GM21825 (cell line): ENCODE measurements around the gene ASPHD1.
"Not testable (repeated sequence)": the region's sequence is repeated elsewhere in the genome, so short reads cannot be mapped to it uniquely, and the experiment has no call there.

Experiments
- ATAC-seq: cut with Tn5 transposase; IDR thresholded peaks from one replicate; pipeline ENCODE4 v1.9.1; 2021; ENCODE audit warnings: mild to moderate bottlenecking, moderate library complexity; ENCODE audit not compliant: unreplicated experiment

The ASPHD1 gene

GRCh38 chr16:29906520-29907244 is 6.4 kb downstream of the ASPHD1 start:
- no peak for ATAC-seq

- no peak for ATAC-seq
Measured at GRCh38 chr16:29907973-29908372, 7.7 kb downstream of the ASPHD1 start.

GRCh38 chr16:29908719-29909220 is 8.5 kb downstream of the ASPHD1 start:
- no peak for ATAC-seq

- ATAC-seq, result no peak
Measured at GRCh38 chr16:29909391-29909790, 9.1 kb downstream of the ASPHD1 start.

- ATAC-seq, result not testable (repeated sequence)
Measured at GRCh38 chr16:29909851-29910250, 9.6 kb downstream of the ASPHD1 start.

- no peak for ATAC-seq
Measured at GRCh38 chr16:29910819-29911675, 10.8 kb downstream of the ASPHD1 start.

- no peak for ATAC-seq
Measured at GRCh38 chr16:29911676-29912010, 11.4 kb downstream of the ASPHD1 start.

GRCh38 chr16:29912087-29912486 is 11.8 kb downstream of the ASPHD1 start:
- no peak for ATAC-seq

- ATAC-seq, result no peak
Measured at GRCh38 chr16:29913514-29913913, 13.2 kb downstream of the ASPHD1 start.

GRCh38 chr16:29915590-29916247 is 15.4 kb downstream of the ASPHD1 start:
- ATAC-seq, result no peak

- no peak for ATAC-seq
Measured at GRCh38 chr16:29916979-29917378, 16.7 kb downstream of the ASPHD1 start.

- ATAC-seq, result no peak
Measured at GRCh38 chr16:29920288-29921033, 20.2 kb downstream of the ASPHD1 start.

GRCh38 chr16:29921034-29921385 is 20.7 kb downstream of the ASPHD1 start:
- ATAC-seq, result no peak

- ATAC-seq, result no peak
Measured at GRCh38 chr16:29922326-29922725, 22.0 kb downstream of the ASPHD1 start.

GRCh38 chr16:29922986-29923501 is 22.8 kb downstream of the ASPHD1 start:
- ATAC-seq, result no peak

- ATAC-seq, result no peak
Measured at GRCh38 chr16:29925105-29925756, 24.9 kb downstream of the ASPHD1 start.

GRCh38 chr16:29925781-29926710 is 25.8 kb downstream of the ASPHD1 start, which contains the start of gene KCTD13:
TSS of gene KCTD13 (minus strand) at chr16:29926226. CDS start at chr16:29926033, 193 bp downstream.
- ATAC-seq, result peak; percentile 87

GRCh38 chr16:29926711-29927052 is 26.4 kb downstream of the ASPHD1 start:
- peak; percentile 9 for ATAC-seq
